T-helper 2 cell (primary cell): Measurements from ENCODE around the gene PTPRD.
"Not testable (repeated sequence)": the region's sequence is repeated elsewhere in the genome, so short reads cannot be mapped to it uniquely, and the experiment has no call there.

Source experiments
- DNase-seq, 5 experiments: peaks; one replicate each; pipeline versions ENCODE4 v3.0.0 to v3.0.0-alpha.2; 2012 to 2022

Gene PTPRD

GRCh38 chr9:8701904-8702303 is 1910.9 kb downstream of the PTPRD start:
- DNase-seq, result no peak

- not testable (repeated sequence) for DNase-seq
These were observed 1915.2 kb downstream of the PTPRD start for GRCh38 chr9:8697565-8697964.

- DNase-seq, result no peak
These were observed 1916.3 kb downstream of the PTPRD start for GRCh38 chr9:8696516-8696915.

DNA sequence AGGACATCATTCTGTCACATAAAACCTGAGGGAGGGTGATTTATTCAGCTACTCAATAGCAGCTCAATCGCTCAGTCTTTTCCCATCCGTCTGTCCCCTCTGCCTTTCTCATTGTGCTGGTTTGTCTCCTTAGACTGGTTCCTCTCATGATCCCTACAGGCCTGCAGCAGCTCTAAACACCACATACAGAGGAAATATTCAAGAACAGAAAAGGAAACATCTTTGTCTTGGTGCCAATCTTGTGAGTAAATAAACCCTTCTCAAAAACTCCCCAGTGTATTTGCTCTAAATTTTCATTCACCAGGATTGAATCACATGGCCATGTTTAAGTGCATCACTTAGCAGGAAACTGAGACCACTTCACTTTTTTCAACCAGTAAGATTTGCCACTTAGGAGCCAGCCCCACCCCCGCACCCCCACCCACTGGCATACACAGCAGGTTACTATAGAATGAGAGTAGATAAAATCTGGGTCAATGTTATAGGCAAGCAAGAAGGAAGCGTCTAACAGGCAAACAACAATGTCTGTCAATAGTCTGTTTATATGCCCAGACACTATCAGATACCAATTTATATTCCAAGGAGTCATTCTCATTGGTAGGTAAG is 1917.7 kb downstream of the PTPRD start:
- DNase-seq, result no peak

GRCh38 chr9:8693464-8693863 is 1919.3 kb downstream of the PTPRD start:
- DNase-seq, result no peak

DNA sequence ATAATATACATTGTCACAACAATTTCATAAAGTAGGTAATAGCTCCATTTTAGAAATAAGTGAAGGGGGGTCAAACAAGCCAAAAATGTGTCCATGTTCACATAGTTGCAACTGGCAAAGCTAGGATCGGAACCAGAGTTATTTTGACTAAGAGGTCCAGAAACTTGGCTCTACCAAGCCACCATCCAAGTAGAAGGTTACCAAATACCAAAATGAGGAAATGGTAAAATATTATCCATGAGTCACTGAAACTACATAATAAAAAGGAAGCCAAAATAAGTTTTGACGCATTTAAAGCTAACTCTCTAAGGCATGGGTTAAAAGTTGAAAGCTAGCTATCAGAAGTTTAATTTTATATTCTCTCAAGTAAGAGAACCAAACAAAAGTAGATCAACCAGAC is 1926.3 kb downstream of the PTPRD start:
- DNase-seq, result no peak

GRCh38 chr9:8685825-8686224 is 1927.0 kb downstream of the PTPRD start:
- DNase-seq, result no peak

DNA sequence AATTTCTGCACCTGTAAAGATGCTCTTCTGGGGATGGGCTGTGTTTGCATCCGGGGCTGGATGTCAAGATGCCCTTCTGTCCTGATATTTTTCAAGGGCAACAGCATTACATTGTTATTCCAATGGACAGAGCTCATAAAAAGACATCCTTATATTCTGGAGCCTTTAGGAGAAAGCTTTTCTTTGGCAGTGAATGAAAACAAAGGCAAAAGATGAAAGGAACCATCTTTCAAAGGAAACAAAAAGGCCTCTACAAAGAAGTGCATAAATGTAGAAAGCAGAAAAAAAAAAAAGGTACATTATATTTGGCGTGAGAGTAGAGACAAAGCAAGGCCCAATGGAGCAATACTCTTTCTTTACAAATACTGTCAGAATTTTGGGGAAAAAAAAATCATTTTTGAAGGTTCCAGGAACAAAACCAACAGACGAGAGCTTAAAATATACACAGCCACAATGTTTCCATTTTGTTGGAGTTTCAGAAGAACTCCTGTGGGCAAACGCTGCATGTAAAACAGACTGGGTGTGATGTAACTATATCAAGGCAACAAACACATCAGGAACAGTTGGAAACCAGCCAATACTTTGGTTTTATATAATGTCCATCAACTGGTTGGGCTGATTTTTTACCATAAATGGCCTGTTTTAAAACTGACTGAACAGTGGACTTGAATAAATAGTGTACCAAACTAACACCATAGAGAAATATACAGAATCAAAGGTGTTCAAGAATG is 1927.7 kb downstream of the PTPRD start:
- DNase-seq, result no peak

- DNase-seq, result no peak
These were observed 1929.3 kb downstream of the PTPRD start for GRCh38 chr9:8683496-8683895.

DNA sequence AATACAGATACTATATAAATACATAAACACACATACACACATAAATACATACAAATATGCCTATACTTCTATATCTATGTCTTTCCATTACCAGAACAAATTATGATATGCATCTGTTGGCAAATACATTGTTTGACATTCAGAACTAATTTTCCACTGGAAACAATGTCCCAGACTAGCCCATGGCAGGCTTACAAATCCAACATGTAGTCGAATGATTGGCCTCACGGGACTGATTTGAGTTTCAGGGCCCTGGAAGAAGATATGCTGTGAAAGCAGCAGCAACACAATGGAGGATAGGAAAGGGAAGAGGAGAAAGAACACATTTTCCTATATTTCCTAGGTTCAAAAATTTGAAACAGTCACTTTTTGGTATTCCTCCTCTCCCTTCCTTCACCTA is 1932.1 kb downstream of the PTPRD start:
- DNase-seq, result no peak

DNA sequence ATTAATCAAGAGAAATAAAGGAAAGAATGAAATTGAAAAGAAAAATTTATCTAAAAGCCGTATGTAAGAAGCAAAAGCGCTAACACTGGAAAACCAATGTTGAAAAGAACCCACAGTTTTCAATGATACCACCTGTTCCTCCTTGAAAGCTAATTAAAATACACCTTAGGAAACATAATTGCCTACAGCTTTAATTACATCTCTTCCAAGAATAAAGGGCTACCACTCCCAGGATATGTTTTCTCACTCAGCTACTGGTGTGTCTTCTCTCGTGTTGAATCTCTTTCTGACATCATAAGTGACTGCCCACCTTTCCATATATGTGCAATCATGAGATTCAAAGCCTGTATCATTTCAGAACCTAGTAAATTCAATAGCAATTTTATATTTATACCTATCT is 1932.6 kb downstream of the PTPRD start:
- DNase-seq, result no peak

- no peak for DNase-seq
These were observed 1933.4 kb downstream of the PTPRD start for GRCh38 chr9:8679371-8679822.

GRCh38 chr9:8677741-8678140 is 1935.1 kb downstream of the PTPRD start:
- DNase-seq, result no peak

GRCh38 chr9:8674536-8674935 is 1938.3 kb downstream of the PTPRD start:
- DNase-seq, result no peak

DNA sequence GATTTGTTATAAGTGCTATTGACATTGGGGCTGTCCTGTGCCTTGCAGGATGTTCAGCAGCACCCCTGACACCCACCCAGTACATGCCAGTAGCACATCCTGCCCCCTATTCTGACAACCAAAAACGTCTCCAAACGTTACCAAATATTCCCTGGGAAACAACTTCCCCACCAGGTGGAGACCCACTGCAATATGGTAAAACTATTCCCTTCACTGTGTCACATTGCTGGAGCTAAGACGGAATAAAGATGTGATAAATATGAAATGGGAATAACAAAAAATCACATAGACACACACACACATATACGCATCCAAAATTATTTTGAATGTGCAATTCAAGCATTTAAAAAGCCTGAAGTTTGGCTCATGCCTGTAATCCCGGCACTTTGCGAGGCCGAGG is 1939.0 kb downstream of the PTPRD start:
- DNase-seq, result no peak

DNA sequence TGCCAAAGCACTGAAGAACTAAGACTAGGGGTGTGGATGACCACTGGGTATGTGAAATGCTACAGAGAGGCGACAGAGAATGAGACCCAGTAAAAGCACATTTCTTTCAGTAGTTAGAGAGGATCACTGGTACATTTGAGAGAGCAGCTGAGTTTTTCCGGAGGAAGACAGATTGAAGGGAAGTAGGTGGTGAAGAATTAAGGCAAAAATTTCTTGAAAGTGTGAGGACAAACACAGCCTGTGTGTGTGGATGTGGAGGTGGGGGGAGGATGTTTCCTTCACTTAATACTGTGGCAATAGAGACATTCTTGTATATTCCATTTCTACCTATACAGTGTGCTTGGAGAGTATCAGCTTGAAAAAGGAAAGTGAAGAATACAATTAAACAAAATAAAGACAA is 1942.1 kb downstream of the PTPRD start:
- no peak for DNase-seq

GRCh38 chr9:8668751-8669150 is 1944.1 kb downstream of the PTPRD start:
- no peak for DNase-seq

DNA sequence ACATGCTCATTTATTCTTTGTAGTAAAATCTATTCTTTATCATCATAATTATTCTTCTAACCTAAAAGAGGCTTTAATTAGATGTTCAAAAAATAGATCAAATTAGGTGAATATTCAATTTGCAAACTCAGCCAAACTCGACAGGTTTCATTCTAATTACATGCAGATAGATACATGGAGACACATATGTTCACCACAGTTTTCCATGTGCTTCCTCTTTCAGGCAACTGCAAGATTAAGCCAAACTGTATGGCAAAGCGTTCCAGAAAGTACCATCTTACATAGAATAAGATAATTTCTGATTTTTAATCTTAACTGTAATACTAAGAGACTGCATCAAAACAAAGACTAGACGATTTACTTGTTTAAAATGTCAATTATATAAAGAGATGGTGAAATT is 1944.6 kb downstream of the PTPRD start:
- DNase-seq, result no peak

GRCh38 chr9:8666060-8666459 is 1946.7 kb downstream of the PTPRD start:
- no peak for DNase-seq

DNA sequence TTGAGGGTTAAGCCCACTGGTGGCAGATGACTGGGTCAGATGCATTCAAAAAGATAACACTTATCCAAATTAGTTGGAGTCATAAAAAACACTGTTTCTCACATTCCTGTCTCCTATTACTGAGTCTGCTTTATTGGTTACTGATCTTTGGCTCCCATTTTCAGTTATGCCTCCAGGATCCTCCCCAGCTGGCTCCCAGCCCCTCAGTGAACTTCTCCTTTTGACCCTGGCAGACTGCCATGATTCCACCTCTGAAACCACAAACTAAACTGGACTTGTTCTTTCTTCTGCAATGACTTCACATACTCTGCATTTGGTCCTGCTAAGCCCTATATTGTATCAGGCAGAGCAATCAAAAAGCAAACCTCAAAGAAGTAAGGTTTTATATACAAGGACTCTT is 1952.4 kb downstream of the PTPRD start:
- no peak for DNase-seq

GRCh38 chr9:8659108-8659507 is 1953.7 kb downstream of the PTPRD start:
- no peak for DNase-seq

DNA sequence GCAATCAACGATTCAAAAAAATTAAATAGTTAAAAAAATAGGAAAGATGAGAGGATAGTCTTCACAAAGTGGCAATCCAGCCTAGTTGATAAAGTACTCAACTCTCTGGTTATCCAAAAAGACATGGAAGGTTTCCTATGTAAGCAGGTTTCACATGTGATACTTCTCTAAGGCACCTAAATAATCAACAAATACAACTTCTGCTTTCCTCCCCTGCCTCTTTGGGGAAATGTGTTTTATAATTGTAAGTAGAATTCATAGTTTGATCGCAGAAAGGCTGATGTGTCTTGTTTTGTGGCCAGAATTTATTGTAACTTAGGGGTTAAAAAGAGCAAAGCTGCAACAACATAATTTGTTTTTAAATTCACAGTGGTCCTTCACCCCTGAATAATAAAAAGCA is 1957.7 kb downstream of the PTPRD start:
- no peak for DNase-seq

DNA sequence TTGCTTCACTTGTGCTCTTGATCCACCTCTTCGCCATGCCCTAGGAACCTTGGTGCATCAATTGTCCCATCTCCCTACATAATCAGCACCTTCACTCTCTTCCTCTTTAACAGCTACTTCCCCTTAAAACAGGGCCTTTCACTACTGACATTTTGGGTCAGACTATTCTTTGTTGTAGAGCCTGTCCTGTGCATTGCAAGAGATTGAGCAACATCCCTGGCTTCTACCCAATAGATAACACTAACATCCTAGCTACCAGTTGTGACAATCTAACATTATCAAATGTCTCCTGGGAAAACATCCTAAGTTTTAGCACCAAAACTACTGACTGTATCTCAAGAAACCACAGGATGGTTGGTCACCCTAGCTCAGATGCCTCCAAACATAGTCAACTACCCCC is 1958.9 kb downstream of the PTPRD start:
- no peak for DNase-seq

DNA sequence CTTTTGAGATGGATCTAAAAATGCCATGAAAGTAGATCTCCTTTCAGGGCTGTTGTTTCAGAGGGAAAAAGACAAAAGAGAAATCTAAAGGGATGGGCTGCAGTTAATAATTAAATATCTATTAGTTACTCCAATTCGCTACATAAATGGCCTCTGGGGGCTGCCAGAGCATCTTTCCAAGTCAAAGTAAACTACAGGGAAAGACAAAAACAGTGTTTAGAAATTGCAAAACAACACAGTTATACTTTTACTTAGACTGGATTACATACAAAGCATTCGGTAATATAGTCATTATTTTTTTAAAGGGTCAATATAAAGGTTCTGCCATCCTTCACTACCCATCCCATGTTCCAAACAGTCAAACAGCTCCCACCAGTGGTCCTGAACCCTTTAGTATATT is 1959.7 kb downstream of the PTPRD start:
- no peak for DNase-seq

DNA sequence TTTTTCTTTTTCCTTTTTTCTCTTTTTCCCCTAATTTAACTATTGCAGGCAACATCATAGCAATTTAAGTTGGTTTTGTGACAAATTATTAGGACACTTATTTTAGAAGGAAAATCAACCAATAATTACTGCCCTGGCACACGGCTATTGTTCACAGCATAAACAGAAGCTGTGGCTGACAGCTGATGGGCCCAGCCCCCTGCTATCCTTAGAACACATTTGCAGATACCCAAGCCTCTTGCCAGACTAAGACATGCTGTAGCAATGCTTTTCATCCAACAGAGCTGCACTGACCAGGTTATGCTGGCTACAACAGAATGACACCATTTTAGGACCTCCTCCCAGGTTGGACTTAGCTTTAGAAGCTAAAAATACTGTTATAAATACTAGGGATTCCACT is 1960.5 kb downstream of the PTPRD start:
- no peak for DNase-seq
